ENCODE measurements around the gene MAP3K7.

Gene MAP3K7

GRCh38 chr6:90483116-90483839 is 103.6 kb downstream of the MAP3K7 start:
- no peak for DNase-seq

GRCh38 chr6:90480666-90481065 is 106.2 kb downstream of the MAP3K7 start:
- no peak for DNase-seq

DNA sequence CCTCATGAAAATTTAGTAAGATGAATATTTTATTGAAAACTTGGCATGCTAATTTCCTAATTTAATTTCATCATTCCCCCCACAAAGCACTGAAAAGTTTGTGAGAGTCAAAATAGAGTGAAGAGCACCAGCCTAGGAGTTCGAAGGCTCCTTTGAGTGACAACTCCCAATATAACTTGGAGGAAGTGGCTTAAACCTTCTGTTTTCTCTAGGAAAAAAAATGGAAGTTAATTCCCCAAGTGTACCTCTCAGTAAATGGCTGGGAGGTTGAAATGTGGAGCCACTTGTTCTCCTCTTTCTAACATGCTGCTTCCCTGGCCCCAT is 107.3 kb downstream of the MAP3K7 start:
- no peak for DNase-seq

- peak; percentile 86 for DNase-seq
Measured at GRCh38 chr6:90478789-90479602, 107.9 kb downstream of the MAP3K7 start.

DNA sequence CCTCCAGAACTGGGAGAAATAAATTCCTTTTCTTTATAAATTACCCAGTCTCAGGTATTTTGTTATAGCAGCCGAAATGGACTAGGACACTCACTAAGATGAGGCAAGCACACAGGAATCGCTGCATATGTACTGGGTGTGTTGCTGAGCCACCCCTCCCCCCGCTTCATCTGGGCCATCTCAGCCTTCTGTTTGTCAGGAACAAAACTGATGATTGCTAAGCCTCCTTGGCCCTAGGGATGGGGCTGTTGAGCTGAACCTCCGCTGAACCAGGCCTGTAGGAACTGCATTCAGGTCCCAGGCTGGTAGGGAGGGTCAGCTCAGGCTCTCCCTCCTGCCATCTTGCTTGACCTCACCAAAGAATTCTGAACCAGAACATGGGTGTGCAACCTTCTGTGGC is 108.6 kb downstream of the MAP3K7 start:
- DNase-seq: no peak

GRCh38 chr6:90477366-90477765 is 109.5 kb downstream of the MAP3K7 start:
- no peak for DNase-seq

DNA sequence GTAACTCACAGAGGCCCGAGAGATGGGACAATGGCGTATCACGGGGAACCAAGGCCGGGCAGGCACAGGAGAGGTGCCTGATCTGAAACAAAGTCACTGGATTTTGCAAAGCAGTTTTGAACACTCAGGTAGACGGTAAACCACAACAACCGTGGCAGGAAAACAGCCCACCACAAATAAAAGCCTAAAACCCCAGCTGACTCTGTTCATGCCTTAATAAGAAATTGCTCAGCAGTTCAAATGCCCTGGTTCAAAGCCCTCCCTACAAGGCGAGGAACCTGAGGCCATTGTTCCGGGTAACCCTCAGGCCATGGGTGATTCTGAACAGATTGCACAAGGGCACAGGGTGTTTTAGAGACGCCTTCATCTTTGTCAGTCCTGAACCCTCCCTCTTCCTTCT is 114.2 kb downstream of the MAP3K7 start:
- peak; percentile 25 for DNase-seq

- DNase-seq: no peak
Measured at GRCh38 chr6:90471263-90471662, 115.6 kb downstream of the MAP3K7 start.

GRCh38 chr6:90469906-90470305 is 117.0 kb downstream of the MAP3K7 start:
- DNase-seq: no peak

DNA sequence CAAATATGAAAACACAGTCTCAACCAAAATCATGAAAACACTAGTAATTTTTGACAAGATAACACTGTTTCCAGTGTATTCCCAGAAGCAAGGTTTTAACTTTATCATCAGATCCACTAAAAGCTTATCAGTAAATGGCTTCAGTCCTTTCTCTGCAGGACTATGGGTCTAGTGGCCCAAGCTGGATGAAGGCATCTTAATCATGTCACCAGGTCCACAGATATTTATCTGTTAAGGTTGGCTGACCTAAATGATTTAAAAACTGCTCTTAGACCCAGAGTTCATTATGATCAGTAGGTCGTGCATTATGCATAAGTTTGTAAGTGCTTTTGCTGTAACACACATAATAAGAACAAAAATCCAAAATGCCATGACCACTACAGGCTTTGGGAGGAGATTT is 118.0 kb downstream of the MAP3K7 start:
- no peak for DNase-seq

- DNase-seq: no peak
Measured at GRCh38 chr6:90468080-90468479, 118.8 kb downstream of the MAP3K7 start.

- no peak for DNase-seq
Measured at GRCh38 chr6:90467546-90467945, 119.3 kb downstream of the MAP3K7 start.

- DNase-seq: no peak
Measured at GRCh38 chr6:90466154-90466940, 120.5 kb downstream of the MAP3K7 start.

DNA sequence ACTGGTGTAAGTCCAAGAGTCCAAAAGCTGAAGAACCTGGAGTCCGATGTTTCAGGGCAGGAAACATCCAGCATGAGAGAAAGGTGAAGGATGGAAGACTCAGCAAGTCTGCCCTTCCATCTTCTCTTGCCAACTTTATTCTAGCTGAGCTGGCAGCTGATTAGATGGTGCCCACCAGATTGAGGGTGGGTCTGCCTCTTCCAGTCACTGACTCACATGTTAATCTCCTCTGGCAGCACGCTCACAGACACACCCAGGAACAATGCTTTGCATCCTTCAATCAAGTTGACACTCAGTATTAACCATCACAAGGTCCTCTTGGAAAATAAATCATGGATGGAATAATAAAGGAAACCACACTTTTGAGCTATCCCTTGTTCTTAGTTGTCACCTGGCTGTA is 121.2 kb downstream of the MAP3K7 start:
- no peak for DNase-seq

DNA sequence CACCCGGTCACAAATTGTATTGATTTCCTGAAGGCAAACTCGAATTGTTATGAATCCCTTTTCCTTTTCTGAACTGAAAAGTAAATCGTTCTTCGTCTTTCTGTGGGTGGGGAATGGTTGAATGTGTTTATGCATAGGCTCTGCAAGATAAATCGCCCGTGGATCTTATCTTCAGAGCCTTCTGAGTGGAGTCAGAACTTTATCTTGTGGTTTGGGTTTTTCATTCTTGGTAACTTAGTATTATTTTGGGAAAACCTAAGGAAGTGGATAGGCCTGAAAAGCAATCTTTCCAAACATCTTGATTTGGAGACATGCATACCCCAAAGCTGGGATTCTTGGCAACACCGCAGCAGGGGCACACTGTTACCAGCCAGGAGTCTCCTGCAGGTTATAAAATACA is 122.4 kb downstream of the MAP3K7 start:
- no peak for DNase-seq

DNA sequence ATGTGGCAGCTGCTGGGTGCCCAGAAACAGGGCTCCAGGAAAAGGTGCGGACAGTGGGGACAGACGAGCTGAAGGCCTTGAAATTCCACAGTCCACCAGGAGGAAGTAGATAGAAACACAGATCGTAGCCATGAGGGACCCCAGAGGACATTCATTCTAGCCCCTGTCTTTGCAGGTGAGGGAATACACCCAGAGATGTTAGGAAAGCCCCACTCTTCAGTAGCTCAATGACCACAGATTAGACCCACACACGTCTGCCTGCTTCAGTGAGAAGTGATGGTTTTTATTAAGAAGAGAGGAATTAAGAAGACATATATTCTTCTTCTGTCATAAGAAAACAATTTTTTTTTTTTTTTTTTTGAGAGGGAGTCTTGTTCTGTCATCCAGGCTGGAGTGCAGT is 123.0 kb downstream of the MAP3K7 start:
- DNase-seq: no peak
